ENCODE results near the gene CASZ1.

Gene CASZ1

GRCh38 chr1:10773851-10774614 is 22.4 kb downstream of the CASZ1 start:
- DNase-seq = no peak

GRCh38 chr1:10773376-10773775 is 23.1 kb downstream of the CASZ1 start:
- DNase-seq = no peak

DNA sequence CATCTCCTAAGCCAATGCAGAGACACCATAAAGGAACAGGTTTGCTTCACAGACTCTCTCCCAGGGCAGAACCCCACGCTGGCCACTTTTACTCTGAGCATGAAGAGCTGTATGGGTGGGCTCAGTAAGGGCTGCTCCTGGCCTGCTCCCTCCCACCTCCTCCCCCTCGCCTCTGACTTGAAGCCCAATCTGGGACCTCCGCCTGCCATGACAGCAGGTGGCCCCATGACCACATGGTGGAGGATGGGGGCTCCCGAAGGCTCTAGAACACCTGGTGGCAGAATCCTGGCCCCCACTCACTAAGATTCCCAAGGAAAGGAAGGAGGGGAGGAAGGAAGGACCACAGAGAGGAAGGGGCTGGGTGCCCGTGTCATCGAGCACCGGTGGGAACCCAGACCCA is 23.7 kb downstream of the CASZ1 start:
- no peak for DNase-seq

- no peak for DNase-seq
Measured at GRCh38 chr1:10771789-10772188, 24.7 kb downstream of the CASZ1 start.

DNA sequence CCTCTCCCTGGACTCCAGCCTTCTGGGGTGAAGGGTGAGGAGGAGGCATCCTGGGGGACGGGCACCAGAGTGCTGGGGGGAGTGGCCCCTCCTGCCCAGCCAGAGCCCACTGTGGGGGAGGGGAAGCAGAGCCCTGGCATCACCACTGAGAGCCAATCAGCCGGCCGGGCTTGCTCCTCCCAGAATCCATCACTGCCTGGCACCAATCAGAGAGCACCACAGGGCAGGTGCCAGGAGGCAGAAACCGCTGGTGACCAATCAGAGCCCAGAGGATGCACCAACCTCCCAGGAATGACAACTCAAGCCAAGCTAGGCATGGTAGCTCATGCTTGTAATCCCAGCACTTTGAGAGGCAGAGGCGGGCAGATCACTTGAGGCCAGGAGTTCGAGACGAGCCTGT is 27.9 kb downstream of the CASZ1 start:
- no peak for DNase-seq

DNA sequence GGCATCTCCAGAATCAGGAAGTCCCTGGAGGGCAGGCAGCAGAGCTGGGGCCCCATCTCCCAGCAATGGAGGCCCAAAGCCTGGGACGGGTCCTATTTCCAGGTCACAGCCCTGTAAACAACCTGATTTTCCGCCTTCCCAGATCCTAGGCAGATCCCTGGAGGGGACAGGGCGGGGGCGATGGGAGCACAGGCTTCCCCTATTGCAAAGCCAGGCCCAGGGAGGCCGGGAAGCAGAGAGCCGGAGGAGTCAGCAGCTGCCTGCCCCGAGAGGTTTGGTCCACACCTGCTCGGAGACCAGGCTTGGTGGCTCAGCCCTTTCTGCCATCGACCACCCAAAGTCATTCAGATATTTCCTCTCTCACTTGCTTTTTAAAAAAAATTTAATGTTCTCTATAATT is 29.2 kb downstream of the CASZ1 start:
- DNase-seq = no peak

- peak; percentile 95 for DNase-seq
Measured at GRCh38 chr1:10765734-10766478, 30.5 kb downstream of the CASZ1 start.

- DNase-seq = peak; percentile 69
Measured at GRCh38 chr1:10765304-10765703, 31.1 kb downstream of the CASZ1 start.

- DNase-seq = no peak
Measured at GRCh38 chr1:10764296-10764798, 32.1 kb downstream of the CASZ1 start.

- no peak for DNase-seq
Measured at GRCh38 chr1:10762875-10763274, 33.6 kb downstream of the CASZ1 start.

DNA sequence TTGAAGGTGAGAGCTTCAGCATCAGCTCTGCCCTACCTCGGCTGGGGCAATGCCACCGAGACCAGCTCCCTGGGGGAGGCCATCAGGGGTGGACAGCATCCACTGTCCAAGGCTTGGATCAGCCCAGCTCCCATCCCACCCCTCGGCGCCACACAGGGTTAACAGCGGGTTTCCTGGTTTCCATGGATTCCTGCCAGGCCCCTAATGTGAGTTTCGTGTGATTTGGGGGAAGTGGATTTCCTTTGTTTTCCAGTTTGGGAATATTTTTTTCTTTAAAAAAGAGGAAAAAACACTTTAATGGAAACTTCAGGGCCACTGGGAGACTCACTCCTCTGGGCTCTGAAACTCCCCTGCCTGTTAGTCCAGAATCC is 34.3 kb downstream of the CASZ1 start:
- DNase-seq = no peak

- DNase-seq = no peak
Measured at GRCh38 chr1:10761503-10762152, 34.8 kb downstream of the CASZ1 start.

DNA sequence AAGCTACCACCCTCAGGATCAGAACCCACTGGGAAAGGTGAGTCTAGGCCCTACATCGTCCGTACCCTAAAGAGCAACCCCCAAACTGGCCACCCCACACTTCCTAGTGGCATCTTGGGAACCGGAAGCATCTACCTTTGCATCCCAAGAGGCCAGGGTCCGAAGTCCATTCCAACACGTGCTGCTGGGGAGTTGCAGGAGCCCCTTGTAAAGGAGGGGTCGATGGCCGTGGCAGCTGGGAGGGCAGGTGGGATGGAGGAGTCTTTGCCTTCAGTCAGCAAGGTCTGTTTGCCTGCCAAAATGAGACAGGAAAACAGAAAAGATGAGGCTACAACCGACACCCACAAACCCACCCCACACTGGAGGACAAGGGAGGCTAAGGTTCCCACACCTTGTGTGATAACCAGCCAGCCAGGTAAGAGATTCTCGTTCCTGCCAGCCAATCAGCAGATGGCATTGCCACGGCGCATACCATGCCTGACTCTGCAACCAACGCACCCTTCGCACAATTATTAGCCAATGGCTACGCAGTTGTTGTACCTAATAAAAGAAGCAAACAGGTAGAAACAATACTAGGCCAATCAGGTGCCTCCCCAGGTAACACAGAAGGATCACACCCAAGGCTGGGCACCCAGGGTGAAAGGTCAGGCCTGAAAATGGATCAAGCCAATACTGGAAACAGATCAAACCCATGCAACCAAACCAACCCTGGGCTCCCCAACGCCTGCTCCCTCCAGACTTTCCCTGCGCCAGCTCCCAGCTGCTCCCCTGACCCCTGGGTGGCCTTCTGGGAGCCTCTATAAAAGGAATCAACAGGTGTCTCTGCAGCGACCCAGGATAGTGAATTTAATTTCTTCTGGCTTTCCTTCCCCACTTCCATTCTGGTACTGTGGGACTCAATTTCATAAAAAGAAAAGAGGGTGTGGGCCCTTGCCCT is 35.6 kb downstream of the CASZ1 start:
- DNase-seq = no peak

DNA sequence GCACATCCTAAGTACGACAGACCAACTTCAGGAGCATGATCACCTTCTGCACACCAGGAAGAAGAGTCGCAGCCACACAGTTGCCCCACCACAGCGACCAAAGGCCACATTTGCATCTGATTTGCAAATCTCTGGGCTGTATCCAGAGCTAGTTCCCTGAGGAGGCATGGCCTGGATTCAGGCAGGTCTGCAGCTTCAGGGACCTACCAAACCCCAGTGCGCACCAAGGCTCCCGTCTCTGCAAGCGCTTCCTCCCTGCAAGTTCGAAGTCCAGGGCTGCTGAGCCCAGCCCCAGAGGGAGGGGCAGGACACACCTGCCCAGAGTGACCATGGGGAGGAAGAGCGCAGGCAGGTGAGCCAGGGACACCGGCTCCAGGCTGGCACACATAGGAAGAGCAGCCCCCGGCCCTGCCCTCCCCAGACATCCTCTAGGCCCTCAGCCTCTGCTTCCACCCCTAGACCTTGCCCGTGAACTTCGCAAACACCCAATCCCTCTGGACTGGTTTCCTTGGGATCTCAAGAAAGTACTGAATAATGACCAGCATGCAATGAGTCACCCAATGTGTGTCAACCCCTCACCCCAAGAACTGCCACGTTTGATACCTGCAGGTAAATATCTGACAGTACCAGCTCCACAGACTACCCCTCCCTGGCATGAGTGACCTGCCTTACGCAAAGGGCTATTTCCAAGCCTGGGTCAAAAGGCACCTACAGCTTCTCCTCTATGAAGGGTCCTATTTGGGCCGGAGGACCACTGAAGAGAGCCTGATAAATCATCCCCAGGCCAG is 36.8 kb downstream of the CASZ1 start:
- no peak for DNase-seq

GRCh38 chr1:10756842-10757241 is 39.6 kb downstream of the CASZ1 start:
- DNase-seq = no peak

DNA sequence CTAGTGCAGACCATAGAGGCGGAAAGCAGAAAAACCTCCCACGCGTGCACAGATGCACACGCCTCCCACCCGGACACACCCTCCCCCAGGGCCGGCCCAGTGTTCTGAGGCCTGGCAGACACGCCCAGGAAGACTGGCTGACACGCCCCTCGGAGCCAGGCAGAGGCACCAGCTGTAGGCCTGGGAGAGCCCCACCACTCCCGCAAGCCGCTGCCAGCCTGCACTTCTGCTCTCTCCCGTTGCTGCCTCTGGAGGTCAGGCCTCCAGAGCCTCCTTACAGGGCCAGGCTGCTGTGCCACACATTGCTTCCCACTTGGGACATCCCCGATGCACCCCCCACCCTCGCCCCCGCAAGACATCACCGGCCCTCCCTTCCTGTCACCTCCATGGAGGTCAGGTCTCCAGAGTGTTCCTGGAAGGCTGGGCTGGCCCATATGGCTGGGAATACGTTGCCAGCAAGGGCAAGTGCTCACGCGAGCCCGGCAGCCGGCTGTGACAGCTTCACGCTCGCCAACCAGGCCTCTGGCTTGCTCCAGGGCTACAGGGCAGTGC is 40.4 kb downstream of the CASZ1 start:
- peak; percentile 51 for DNase-seq

DNA sequence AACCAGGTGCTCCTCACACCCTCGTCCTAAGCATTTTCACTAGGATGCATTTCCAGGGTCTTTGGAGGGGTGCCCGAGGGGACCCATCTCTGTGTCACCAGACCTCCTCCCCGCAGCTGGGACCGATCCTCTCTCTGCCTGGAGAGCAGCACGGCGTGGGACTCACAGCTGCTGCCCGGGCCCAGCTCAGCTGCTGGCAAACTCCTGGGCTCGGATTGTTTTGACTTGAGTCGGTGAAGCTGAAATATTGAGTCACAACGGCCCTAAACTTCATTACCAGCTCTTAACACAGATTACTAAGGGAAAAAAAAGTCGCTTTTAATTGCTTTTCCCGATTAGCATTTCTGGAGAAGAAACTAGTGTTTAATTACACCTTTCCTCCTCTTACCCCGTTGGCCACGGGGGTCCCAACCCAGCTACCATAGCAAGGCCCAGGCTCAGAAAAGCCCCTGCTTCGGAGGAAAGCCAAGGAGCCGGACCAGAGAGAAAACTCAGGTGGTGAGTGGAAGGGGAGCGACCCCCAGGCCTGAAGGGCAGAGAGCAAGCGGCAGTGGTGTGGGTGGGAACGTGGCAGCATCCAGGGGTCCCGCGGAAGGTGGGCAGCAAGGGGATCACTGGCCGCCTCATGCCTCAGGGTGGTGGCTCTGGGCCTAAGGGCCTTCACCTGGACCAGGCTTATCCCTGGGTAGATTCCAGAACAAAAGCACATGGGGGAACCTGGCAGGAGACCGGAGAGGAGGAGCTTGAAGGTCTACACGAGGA is 41.7 kb downstream of the CASZ1 start:
- DNase-seq = no peak

- no peak for DNase-seq
Measured at GRCh38 chr1:10753299-10753698, 43.1 kb downstream of the CASZ1 start.

DNA sequence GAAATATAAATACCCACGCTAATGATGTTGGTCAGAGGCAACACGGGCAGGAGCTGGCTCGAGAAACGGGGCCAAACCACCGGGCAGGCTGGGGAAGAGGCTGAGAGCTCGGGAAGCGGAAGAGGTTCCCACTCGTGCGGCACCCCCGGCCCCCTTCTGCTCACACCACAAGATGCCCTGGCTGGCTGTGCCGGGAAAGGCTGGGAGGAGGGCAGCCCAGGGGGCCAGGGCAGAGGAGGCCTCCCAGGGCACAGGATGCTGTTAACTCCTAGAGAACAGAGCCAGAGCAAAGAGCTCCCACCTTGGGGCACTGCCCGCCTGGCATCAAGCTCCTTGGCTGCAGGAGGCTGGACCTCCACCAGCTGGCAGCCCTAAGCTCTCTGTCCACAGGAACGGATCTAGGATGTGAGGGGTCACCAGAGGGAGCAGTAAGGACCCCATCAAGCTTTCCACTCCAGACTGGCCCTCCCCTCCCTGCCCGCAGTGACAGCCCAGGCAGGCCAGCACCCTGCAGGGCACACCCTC is 44.8 kb downstream of the CASZ1 start:
- no peak for DNase-seq

DNA sequence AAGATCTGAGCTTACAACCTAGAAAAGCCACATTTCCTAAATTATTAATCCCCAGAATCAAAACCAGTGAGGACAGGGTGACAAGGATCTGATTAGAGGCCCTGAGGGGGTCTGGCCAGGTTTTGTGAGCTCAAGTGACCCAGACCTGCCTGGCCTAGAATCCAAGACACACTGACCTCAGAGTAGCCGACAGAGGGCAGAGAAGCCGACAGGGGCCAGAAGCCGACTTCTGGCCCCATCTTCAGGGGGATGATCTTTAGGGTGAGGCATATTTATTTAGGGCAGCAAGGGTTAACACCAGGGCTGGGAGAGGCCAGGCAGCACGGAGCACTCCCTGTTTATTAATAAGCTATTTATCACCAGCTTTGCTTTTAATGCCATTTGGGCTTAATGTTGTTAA is 45.3 kb downstream of the CASZ1 start:
- no peak for DNase-seq

Measured in NCI-H748 treated with DMSO at 0.1 percent for 48 hours (cell line).